ENCODE measurements around the gene TRPC4AP. TPM values are rescaled to one million over a fixed set of nuclear protein-coding genes. Genes with fewer than 3 reads are reported as not detected.

TRPC4AP gene
- total RNA-seq, 2 donors from 2014 or later, result 84.2 to 103 TPM

- Histone ChIP-seq H3K9ac (ENCODE audit: extremely low read depth, low read length, poor library complexity, severe bottlenecking) (no peak overlapping the region), H3K27ac (ENCODE audit: low read depth, low read length) (no peak overlapping the region), H3K36me3 (ENCODE audit: control insufficient read depth, insufficient read depth, low read length) (peaks cover 16% of the 10 kb centered on the region), H3K4me1 (ENCODE audit: control insufficient read depth, insufficient read depth, low read length) (no peaks in the 10 kb centered on the region), H3K4me3 (ENCODE audit: low read length) (no peak overlapping the region), H3K27me3 (ENCODE audit: control insufficient read depth, insufficient read depth, low read length, poor library complexity, severe bottlenecking) (no peaks in the 10 kb centered on the region), H3K9me3 (ENCODE audit: control insufficient read depth, low read length) (no peaks in the 10 kb centered on the region)
- no peak for DNase-seq
- WGBS, 2 experiments (ENCODE audit: insufficient coverage in 1 of 2, insufficient read length in 1 of 2), result 87% methylated on average over 11 to 14 of the region's 14 CpGs
- H3K4me1 Mint-ChIP-seq, result peaks cover 5% of the 10 kb centered on the region
- peak overlapping the region; percentile 6 for H3K27ac Mint-ChIP-seq
- no peak overlapping the region for H3K4me3 Mint-ChIP-seq
- no peak for TF ChIP-seq CTCF (conservative IDR thresholded peaks at IDR 0.05)
- H3K36me3 Mint-ChIP-seq (ENCODE audit: low read depth), result peaks cover 45% of the 10 kb centered on the region
- no peaks in the 10 kb centered on the region for H3K27me3 Mint-ChIP-seq (ENCODE audit: insufficient read depth)
- H3K9me3 Mint-ChIP-seq, result no peaks in the 10 kb centered on the region
Measured at GRCh38 chr20:34994509-34995131, 98.0 kb downstream of the TRPC4AP start.

GRCh38 chr20:34993941-34994508, 98.6 kb downstream of the TRPC4AP start:
- H3K27ac Mint-ChIP-seq, result no peak overlapping the region
- 92 to 97% methylated on average over 22 of the region's 22 CpGs for WGBS, 2 experiments (ENCODE audit: insufficient coverage in 1 of 2, insufficient read length in 1 of 2)
- H3K27me3 ChIP-seq (ENCODE audit: control insufficient read depth, insufficient read depth, low read length, poor library complexity, severe bottlenecking), result no peaks in the 10 kb centered on the region
- H3K9me3 ChIP-seq (ENCODE audit: control insufficient read depth, low read length), result no peaks in the 10 kb centered on the region
- H3K4me1 ChIP-seq (ENCODE audit: control insufficient read depth, insufficient read depth, low read length), result no peaks in the 10 kb centered on the region
- H3K36me3 Mint-ChIP-seq (ENCODE audit: low read depth), result peaks cover 45% of the 10 kb centered on the region
- no peak overlapping the region for H3K4me3 Mint-ChIP-seq
- H3K4me1 Mint-ChIP-seq, result peaks cover 5% of the 10 kb centered on the region
- H3K27ac ChIP-seq (ENCODE audit: low read depth, low read length), result no peak overlapping the region
- peaks cover 16% of the 10 kb centered on the region for H3K36me3 ChIP-seq (ENCODE audit: control insufficient read depth, insufficient read depth, low read length)
- DNase-seq, result no peak
- H3K9ac ChIP-seq (ENCODE audit: extremely low read depth, low read length, poor library complexity, severe bottlenecking), result no peak overlapping the region
- no peaks in the 10 kb centered on the region for H3K9me3 Mint-ChIP-seq
- no peaks in the 10 kb centered on the region for H3K27me3 Mint-ChIP-seq (ENCODE audit: insufficient read depth)
- no peak for TF ChIP-seq CTCF (conservative IDR thresholded peaks at IDR 0.05)
- H3K4me3 ChIP-seq (ENCODE audit: low read length), result no peak overlapping the region

- Histone ChIP-seq H3K4me1 (ENCODE audit: control insufficient read depth, insufficient read depth, low read length) (no peaks in the 10 kb centered on the region), H3K4me3 (ENCODE audit: low read length) (no peak overlapping the region), H3K27me3 (ENCODE audit: control insufficient read depth, insufficient read depth, low read length, poor library complexity, severe bottlenecking) (no peaks in the 10 kb centered on the region), H3K9me3 (ENCODE audit: control insufficient read depth, low read length) (no peaks in the 10 kb centered on the region), H3K9ac (ENCODE audit: extremely low read depth, low read length, poor library complexity, severe bottlenecking) (no peak overlapping the region), H3K27ac (ENCODE audit: low read depth, low read length) (no peak overlapping the region), H3K36me3 (ENCODE audit: control insufficient read depth, insufficient read depth, low read length) (peaks cover 10% of the 10 kb centered on the region)
- peaks cover 36% of the 10 kb centered on the region for H3K36me3 Mint-ChIP-seq (ENCODE audit: low read depth)
- no peaks in the 10 kb centered on the region for H3K9me3 Mint-ChIP-seq
- no peak overlapping the region for H3K4me3 Mint-ChIP-seq
- no peak for DNase-seq
- no peak overlapping the region for H3K27ac Mint-ChIP-seq
- no peak for TF ChIP-seq CTCF (conservative IDR thresholded peaks at IDR 0.05)
- peaks cover 5% of the 10 kb centered on the region for H3K4me1 Mint-ChIP-seq
- 94 to 96% methylated on average over 9 to 20 of the region's 20 CpGs for WGBS, 2 experiments (ENCODE audit: insufficient coverage in 1 of 2, insufficient read length in 1 of 2)
- no peaks in the 10 kb centered on the region for H3K27me3 Mint-ChIP-seq (ENCODE audit: insufficient read depth)
Measured at GRCh38 chr20:34992751-34993417, 99.7 kb downstream of the TRPC4AP start.
